DND-41 (cell line): ENCODE measurements around the gene SLC30A2.
A peak's percentile ranks its signal among the peaks of the same experiment; 100 is the strongest.

Source experiments
- ATAC-seq: fragments of 200-7000 bp; cut with Tn5 transposase; 3 replicates; pipeline ENCODE4 v1.9.1; 2021; ENCODE audit warnings: low read depth; ENCODE audit not compliant: insufficient read depth
- DNase-seq: peaks from one replicate; pipeline ENCODE4 v3.0.0-alpha.2; 2020
- H2AFZ ChIP-seq: 2 replicates; pipeline ENCODE4 v1.6.0; 2012; ENCODE audit warnings: low read depth, low read length
- H3K27ac ChIP-seq: 2 replicates; pipeline ENCODE4 v1.5.1; 2012; ENCODE audit warnings: low read length, inconsistent platforms
- H3K27me3 ChIP-seq: fragments of 200-600 bp; sonication (generic); 2 replicates; pipeline ENCODE4 v1.6.0; 2012; ENCODE audit warnings: low read length, mild to moderate bottlenecking, inconsistent platforms; ENCODE audit not compliant: insufficient read depth, poor library complexity
- H3K36me3 ChIP-seq: 2 replicates; pipeline ENCODE4 v1.5.1; 2012; ENCODE audit warnings: low read length, inconsistent platforms; ENCODE audit not compliant: insufficient read depth
- H3K4me1 ChIP-seq: 2 replicates; pipeline ENCODE4 v1.5.1; 2012; ENCODE audit warnings: mild to moderate bottlenecking, low read length; ENCODE audit not compliant: insufficient read depth
- H3K4me2 ChIP-seq: 2 replicates; pipeline ENCODE4 v1.6.0; 2012; ENCODE audit warnings: mild to moderate bottlenecking, moderate library complexity, low read length, inconsistent platforms; ENCODE audit not compliant: insufficient read depth
- H3K4me3 ChIP-seq, 2 experiments: fragments of 200-600 bp in 1 of 2; shearing (Covaris generic) in 1 of 2; 2 replicates each; pipeline ENCODE4 v1.5.1; 2012 to 2016; ENCODE audit warnings: inconsistent platforms in 2 of 2, low read length in 2 of 2, mild to moderate bottlenecking in 2 of 2, low read depth in 1 of 2, moderate library complexity in 1 of 2
- H3K79me2 ChIP-seq: 2 replicates; pipeline ENCODE4 v1.6.0; 2012; ENCODE audit warnings: low read length, inconsistent platforms; ENCODE audit not compliant: insufficient read depth
- H3K9ac ChIP-seq: 2 replicates; pipeline ENCODE4 v1.6.0; 2012; ENCODE audit warnings: low read depth, mild to moderate bottlenecking, inconsistent platforms, low read length, moderate library complexity
- H3K9me3 ChIP-seq: 2 replicates; pipeline ENCODE4 v1.5.1; 2012; ENCODE audit warnings: low read length, moderate library complexity, mild to moderate bottlenecking, inconsistent platforms; ENCODE audit not compliant: insufficient read depth, severe bottlenecking
- H4K20me1 ChIP-seq: 2 replicates; pipeline ENCODE4 v1.6.0; 2012; ENCODE audit warnings: low read length; ENCODE audit not compliant: insufficient read depth
- CTCF ChIP-seq: IDR thresholded peaks from 2 replicates; pipeline ENCODE4 v1.5.1; 2012; ENCODE audit warnings: borderline replicate concordance, low read length, moderate library complexity, mild to moderate bottlenecking; ENCODE audit not compliant: poor library complexity, severe bottlenecking; ENCODE audit errors: extremely low read depth
- EZH2 ChIP-seq: IDR thresholded peaks from 3 replicates; pipeline ENCODE4 v1.6.1; 2012; ENCODE audit warnings: borderline replicate concordance, low read depth, mild to moderate bottlenecking, moderate library complexity, low read length, inconsistent platforms; ENCODE audit not compliant: severe bottlenecking

SLC30A2 gene

GRCh38 chr1:25996966-25997827 lies 48.7 kb downstream of the SLC30A2 start:
- ATAC-seq: peak; percentile 30
- H3K27me3 ChIP-seq: no peaks in the 10 kb centered on the region

DNA sequence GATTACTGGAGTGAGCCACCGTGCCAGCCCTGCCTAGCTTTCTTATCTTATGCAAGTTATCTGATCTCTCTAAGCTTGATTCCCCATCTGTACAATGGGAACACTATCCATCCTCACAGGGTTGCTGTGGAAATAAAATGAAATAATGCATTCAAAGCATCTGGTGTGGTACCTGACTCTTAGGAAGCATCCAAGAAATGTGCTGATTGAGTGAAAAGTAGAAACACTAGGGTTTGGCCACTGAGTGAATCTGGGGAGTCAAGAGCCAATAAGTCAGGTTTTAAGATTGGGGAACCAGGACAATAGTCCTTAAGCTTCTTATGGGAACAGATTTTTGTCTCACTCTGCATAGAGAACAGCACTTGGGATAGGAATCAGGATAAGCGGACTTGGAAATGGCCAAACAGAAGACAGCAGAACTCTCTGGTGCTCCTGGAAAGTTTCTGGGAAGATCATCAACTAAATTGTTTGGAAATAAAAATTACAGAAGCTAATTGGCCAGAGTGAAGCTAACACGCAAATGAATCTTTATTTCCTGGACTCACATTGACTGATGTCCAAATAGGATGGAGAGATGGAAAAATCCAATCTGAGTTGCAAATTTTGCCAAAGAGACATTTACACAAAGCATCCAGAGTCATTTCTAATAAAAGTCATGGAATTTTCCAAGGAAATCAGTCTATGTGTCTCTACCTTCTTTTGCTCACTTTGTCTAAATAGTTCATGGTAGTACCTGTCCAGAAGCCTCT lies 51.3 kb downstream of the SLC30A2 start:
- ATAC-seq (no peak), DNase-seq (no peak)
- Histone ChIP-seq H3K9ac (peak overlapping the region; percentile 68), H3K4me1 (peaks cover 88% of the 10 kb centered on the region), H3K4me2 (peak overlapping the region; percentile 60), H3K4me3 (peak overlapping the region in 1 of 2 experiments; percentile 46; a peak in 2 of 4 replicates), H3K27ac (peak overlapping the region; percentile 98), H3K27me3 (no peaks in the 10 kb centered on the region), H3K36me3 (peaks cover 2% of the 10 kb centered on the region; the same call in 1 of the 2 replicates), H4K20me1 (no peaks in the 10 kb centered on the region), H2AFZ (no peak overlapping the region), H3K9me3 (no peaks in the 10 kb centered on the region), H3K79me2 (peaks cover 66% of the 10 kb centered on the region)
- TF ChIP-seq EZH2: no peak
- TF ChIP-seq CTCF: no peak

More at GRCh38 chr1:25996966-25997827, 48.7 kb downstream of the SLC30A2 start:
- peak overlapping the region; percentile 74 for H3K4me2 ChIP-seq
- DNase-seq: peak; percentile 69
- H3K36me3 ChIP-seq: no peaks in the 10 kb centered on the region
- no peaks in the 10 kb centered on the region for H4K20me1 ChIP-seq
- peak overlapping the region; percentile 40 to 66 for H3K4me3 ChIP-seq
- peaks cover 42% of the 10 kb centered on the region for H3K79me2 ChIP-seq
- peak overlapping the region; percentile 98 for H3K27ac ChIP-seq
- H2AFZ ChIP-seq: peak overlapping the region; percentile 50
- H3K9me3 ChIP-seq: no peaks in the 10 kb centered on the region
- H3K9ac ChIP-seq: peak overlapping the region; percentile 68
- TF ChIP-seq EZH2 (no peak), CTCF (no peak)
- H3K4me1 ChIP-seq: peaks cover 62% of the 10 kb centered on the region

GRCh38 chr1:25993197-25993951 lies 52.5 kb downstream of the SLC30A2 start:
- H3K4me3 ChIP-seq: peak overlapping the region in 1 of 2 experiments; percentile 46; a peak in 2 of 4 replicates
- peaks cover 11% of the 10 kb centered on the region for H3K36me3 ChIP-seq
- H3K27ac ChIP-seq: peak overlapping the region; percentile 98
- no peaks in the 10 kb centered on the region for H4K20me1 ChIP-seq
- peak overlapping the region; percentile 68 for H3K9ac ChIP-seq
- H3K27me3 ChIP-seq: no peaks in the 10 kb centered on the region
- peak overlapping the region; percentile 60 for H3K4me2 ChIP-seq
- H3K79me2 ChIP-seq: peaks cover 78% of the 10 kb centered on the region
- no peak overlapping the region for H2AFZ ChIP-seq
- peaks cover 95% of the 10 kb centered on the region for H3K4me1 ChIP-seq
- ATAC-seq (peak; percentile 51), DNase-seq (peak; percentile 80)
- no peaks in the 10 kb centered on the region for H3K9me3 ChIP-seq
- no peak for TF ChIP-seq EZH2
- TF ChIP-seq CTCF: no peak
